SK-MEL-5 (cell line): ENCODE measurements around the gene GSG1L. TPM values are rescaled to one million over a fixed set of nuclear protein-coding genes. Genes with fewer than 3 reads are reported as not detected.

ENCODE experiments used
- DNase-seq: peaks from one replicate; pipeline ENCODE4 v3.0.0-alpha.2; 2016; ENCODE audit warnings: low read depth, low spot score
- in situ Hi-C: cut with HindIII; loops from 2 replicates; pipeline ENCODE4 v1.10.0; 2016; ENCODE audit warnings: low sequenced_read_pairs, high pct_unique_total_duplicates, low pct_unique_long_range_greater_than_20kb
- total RNA-seq: library from RNA; depleted of rRNA; stranded (reverse); fragments of >200 nt; shearing (Covaris generic); gene quantifications from 2 replicates; pipeline ENCODE4 v1.2.3, GENCODE V29; 2014

GSG1L gene
- total RNA-seq, 1 experiment from 2014 or later, result not detected

DNA sequence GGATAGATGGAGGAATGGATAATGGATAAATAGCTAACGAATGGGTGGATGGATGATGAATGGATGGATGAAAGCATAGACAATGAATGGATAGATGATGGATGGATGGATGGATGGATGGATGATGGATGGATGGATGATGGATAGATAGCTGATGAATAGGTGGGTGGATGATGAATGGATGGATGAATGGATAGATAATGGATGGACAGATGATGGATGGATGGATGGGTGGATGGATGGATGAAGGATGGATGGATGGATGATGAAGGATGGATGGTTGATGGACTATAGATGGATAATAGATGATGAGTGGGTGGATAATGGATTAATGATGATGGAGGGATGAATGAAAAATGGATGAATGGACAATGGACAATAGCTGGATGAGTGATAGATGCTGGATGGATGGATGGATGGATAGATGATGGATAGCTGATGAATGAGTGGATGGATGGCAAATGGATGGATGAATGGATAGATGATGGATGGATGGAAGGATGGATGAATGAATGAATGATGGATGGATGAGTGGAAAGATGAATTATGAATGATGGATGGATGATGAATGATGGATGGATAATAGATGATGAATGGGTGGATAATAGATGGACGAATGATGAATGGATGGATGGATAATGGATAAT is 273.8 kb downstream of the GSG1L start:
- no peak for DNase-seq
- in situ Hi-C loops, result no loop called here

DNA sequence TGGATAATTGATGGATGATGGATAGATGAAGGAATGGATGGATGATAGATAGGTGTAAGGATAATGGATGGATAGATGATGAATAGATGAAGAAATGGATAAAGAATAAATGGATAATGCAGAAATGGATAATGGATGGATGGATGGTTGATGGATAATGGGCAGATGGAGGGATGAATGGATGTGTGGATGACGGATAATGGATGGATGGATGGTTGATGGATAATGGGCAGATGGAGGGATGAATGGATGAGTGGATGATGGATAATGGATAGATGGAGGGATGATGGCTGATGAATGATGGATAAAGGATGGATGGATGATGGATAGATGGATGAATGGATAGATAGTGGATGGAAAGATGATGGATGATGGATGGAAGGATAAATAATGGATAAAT is 274.4 kb downstream of the GSG1L start:
- DNase-seq, result no peak
- in situ Hi-C loops, result no loop called here

DNA sequence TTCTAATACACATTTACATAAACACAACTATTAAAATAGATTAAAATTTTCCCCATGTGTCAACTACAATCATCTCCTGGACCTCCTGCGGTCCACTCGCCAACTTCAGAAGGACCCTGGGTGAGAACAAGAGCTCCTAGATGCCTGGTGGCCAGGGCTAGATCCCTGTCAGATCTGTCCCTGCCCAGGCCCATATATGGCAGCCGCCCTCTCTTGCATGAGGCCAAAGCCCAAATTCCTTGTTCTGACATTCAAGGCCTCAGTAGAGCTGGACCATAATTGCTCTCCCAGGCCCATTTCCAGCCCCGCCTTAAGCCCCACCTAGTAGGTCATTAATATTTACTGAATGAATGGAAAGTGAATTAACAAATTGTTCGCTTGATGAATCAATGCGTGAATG is 275.8 kb downstream of the GSG1L start:
- in situ Hi-C loops, result no loop called here
- DNase-seq, result no peak

DNA sequence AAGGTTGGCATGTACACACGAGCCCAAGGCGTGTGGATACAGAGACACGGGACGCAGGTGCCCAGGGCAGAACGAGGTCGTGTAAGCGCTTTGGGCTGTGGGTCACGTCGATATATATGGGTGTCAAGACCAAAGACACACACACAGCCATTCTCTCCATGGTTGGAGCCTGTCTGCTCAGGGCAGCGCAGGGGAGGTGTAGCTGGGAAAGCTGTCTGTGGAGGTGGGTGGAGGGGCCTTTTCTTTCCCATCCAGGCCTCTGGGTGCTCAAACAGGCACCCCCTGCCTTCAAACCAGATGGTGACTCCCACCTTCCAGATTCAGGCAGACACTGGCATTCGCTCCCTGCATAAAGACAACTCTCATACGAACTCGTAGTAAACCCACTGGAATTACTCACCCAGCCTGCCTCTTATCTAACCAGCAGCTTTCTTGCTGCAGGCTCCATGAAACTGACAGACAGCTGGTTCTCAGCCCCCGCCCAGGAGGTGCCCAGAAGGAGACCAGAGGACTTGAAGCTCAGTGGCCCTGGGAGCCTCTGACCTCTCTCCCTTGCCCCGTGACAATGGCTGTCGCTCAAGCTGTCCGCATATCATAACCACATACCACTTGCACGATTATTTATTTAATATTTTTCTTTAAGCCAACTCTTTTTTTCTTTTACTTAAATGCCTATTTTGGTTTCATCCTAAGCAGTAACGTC is 276.4 kb downstream of the GSG1L start:
- no peak for DNase-seq
- in situ Hi-C loops, result no loop called here

DNA sequence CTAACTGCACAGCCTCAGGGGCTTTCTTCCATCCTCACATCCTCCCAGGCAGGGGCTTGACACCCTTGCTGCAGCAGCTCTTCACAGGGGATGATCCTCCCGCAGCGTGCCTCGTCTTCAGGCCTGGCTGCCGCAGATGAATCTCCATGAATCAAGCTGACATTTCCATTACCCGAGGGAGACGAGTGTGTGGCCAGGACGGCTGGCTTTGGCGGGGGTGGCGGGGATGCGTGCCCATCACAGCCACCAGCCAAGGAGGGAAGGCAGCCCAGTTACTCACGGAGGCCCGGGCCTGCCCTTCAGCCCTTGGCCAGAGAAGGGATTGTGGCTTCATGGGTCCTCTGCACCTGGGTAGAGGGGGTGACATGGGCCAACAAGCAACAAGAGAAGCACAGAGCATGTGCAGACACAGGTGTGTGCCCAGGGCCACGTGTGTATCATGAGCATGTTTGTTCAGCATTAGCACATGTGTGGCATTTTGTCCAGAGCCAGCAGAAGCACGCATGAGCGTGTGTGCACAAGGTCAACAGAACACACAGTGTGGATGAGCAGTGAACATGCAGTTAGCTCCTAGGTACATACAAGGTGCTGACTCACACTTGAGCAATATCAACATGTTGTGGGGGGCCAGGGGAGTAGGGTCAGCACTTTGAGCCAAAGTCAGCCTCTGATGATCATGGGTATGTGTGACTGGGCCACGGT is 277.1 kb downstream of the GSG1L start:
- in situ Hi-C loops, result no loop called here
- no peak for DNase-seq

DNA sequence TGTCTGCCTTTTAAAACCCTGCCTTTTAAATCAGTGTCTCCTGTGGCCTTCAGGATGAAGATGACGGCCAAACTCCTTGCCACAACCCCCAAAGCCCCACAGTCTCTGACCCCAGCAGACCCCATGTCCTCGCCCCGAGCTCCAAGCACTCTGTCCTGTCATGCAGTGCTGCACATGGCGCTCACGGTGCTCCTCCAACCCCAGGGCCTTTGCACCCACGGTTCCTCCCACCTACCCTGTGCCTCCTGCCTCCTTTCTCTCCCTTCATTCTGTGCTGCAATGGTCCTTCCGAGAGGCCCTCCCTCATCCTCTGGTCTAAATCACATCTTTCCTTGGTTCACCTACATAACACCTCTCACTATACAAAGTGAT is 278.2 kb downstream of the GSG1L start:
- in situ Hi-C loops, result no loop called here
- no peak for DNase-seq

DNA sequence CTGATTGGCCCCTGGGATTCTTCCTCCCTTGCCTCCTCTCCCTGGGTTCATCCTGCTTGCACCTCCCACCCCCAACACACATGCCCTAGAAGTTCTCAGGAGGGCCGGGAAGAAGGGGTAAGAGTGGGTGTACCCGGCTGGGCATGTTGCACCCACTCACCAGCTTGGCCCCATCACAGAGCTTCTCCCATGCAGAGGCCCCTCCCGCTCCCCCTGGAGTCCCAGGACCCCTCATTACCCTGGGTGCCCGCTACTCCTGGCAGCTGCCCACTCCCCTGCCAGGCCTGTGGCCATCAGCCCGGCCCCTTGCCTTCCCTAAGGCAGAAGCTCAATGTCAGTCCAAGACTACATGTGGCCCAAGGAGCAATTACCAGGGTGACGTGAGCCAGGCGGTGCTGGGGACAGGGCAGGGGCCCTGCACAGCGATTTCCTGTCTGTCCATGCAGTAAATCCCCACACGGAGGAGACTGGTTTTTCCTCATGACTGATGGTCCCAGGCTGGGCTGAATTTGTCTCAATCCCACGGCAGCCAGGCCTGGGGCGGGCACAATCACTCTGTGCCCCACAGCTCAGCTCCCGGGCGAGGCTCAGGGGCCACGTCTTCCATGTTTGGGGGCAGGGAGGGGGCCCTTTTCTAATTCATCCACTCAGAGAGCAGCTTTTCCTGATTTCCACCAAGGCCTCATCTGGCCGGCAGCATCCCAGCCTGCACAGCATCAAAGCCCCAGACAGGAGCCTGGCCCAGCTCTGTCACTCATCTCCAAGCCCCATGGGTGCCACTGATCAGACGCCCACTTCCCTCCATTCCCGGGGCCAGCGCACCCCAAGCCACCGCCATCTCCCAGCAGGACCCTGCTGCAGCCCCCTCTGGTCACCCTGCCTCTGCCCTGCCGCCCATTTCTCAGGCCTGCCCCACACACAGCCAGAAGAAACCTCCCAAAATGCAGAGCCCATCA is 278.9 kb downstream of the GSG1L start:
- in situ Hi-C loops, result no loop called here

DNA sequence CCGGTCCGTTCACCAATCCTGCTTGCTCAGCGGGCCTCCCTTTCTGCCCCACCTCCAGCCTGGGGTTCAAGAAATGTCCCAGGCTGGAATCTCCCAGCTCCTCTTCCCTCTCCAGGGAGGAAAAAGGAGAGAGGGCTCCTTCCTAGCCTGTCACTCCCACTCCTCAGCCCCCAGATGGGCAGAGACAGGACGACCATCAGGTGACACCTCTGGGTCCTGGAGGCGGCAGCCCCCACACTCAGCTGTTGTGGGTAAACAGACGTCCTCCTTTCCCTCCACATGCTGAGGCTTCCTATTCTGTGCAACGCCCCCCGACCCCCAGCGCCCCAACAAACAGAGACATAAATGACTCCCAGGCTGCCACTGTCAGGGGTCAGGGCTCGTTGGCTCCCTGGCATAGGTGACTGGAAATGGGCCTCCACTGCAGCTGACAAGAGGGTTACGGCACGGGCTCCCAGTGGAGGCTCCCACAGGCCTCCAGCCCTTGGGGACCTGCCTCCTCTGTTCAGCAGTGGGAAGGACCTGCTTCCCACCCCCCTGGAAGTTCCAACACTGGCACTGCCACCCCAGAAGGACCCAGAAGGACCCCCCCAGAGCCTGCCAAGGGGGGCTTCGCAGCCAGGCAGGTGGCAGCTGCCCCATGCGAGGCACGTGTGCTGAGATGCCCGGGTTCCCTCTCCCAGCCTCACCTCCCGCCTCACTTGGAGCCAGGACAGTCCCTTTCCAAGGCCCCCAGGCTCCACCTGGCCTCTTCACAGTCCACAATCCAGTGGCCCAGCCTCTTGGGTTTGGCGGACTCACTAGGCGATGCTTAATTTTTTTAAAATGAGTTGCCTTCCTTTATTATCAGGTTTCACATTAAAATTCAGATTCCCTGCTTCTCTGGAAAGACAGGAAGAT is 281.3 kb downstream of the GSG1L start:
- DNase-seq, result no peak
- in situ Hi-C loops, result no loop called here

More for the DNA sequence above, 278.9 kb downstream of the GSG1L start:
- no peak for DNase-seq

DNA sequence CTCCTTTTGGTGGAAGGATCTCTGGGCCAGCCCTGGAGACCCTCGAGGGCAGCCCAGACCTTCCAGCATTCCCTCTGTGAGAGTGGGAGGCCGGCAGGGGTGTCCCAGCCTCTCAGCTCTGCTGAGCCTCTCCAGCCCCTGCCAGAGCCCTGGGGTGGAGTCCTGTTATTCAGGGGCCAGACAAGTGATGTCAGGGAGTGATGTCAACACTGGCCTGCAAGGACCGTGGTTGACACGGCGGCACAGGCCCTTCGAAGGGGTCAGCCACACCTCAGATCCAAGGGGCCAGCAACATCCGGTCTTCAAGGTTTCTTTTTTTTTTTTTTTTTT is 282.4 kb downstream of the GSG1L start:
- no peak for DNase-seq
- in situ Hi-C loops, result no loop called here

DNA sequence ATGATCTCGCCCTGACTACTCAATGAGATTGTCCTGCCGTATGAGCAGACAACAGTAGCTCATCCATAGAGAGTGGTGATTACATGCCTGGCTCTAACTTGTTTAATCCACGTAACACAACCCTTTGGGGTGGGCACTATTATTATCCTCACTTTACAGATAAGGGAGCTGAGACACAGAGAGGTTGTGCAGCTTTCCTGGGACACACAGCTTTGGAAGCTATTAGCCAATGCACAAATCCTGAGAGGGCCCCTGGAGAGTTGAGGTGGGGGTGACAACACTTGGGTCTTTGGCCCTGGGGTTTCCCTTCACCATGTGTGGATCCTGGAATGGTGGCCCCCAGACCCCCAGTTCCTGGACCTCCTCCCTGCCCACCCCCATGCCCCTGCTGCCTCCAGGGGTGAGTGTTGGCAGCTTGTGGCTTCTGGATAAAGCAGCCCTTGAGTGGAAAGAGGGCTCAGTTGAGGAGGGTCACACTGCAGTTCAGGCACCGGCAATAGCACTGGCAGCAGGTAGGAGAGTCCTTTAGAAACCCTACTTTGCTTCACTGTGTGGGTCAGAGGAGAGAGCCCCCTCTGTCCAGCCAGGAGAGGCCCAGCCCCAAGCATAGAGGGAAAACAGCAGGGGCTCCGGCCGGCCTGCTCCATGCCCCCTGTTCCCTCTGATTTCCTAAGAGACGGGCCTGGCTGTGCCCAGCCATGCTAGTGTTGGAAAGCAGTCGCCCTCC is 282.9 kb downstream of the GSG1L start:
- in situ Hi-C loops, result no loop called here
- DNase-seq, result no peak

DNA sequence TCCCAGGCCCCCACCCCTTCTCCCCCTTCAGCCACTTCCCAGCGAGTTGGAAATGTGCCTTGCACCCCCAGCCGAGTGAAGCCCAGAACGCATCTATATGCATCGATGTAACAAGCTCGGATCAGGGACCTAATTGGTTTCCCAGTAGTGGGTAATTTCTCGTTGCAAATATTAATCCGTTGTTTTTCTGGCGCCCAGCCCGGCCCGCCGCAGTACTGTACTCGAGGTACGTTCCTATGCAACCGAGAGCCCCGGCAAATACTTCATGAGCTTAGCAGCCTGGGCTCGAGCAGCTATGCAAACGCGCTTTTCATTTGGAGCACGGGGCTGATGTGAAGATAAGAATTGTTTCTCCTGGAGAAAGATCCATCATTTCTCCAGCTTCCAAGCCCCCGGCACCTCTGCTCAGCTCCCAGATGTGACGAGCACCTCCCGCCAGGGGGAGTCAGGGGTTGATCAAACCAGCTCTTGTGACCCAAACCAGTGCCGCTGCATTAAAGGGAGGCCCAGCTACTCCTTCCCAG is 283.8 kb downstream of the GSG1L start:
- in situ Hi-C loops, result no loop called here

DNA sequence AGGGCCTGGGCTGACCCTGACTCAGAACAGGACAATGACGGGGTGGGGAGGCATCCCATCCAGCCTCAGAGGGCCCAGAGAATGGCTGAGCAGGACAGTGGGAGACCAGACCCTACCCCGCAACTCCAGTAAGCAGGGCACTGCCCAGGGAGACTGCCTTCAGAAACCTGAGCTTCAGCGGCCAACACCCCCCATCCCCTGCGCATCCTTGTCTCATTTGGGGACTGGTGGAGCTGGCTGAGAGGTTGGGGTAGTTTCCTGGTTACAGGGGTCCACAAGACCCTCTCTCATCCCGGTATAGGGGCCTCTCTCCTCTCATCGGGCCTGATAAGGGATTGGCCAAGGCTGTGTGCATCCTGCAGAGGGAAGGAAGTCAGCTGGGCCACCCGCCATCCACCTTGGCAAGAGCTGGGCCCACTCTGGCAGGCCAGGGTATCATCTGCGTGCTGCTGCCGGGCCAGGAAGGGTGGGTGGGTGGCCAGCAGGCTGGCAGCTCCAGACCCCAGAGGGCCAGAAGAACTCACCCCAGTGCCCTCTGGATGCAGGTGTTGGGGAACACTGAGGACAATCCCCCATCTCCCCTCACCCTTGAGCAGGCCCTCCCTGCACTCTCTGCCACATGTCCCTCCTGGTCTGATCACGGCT is 284.5 kb downstream of the GSG1L start:
- in situ Hi-C loops, result no loop called here
- DNase-seq, result no peak

More for the DNA sequence above, 283.8 kb downstream of the GSG1L start:
- peak; percentile 78 for DNase-seq

DNA sequence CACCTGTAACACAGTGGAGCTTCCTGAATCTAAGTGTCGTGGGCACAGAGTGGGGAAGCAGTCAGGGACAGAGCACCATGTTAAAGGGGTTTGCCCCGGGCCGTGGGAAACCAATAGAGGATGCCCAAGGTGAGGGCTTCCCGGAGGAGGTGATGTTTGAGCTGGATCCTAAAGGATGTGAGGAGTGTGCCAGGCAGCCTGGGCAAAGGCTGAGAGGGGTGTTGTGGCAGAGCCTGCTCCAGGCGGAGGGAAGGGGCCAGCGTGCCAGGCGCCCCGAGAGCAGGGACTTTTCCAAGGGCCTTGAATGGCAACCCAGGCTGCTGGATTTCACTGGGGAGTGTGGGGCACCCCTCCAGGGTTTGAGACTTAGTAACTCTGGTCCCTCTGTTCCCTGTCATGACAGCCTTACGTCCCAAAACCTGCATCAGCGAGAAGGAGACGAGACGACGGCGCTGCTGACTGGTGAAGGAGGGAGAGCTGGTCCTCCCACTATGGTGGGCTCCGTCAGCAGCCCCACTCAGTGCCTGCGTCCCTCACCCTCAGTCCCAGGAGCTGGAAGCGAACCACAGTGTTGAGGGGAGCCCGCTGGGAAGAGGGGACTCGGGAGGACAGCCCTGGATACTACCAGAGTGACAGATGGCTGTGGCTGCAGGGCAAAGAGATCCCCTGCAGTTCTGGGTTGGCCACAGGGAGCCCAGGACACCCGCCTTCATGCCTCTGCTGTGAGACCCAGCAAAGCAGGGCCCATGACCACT is 285.2 kb downstream of the GSG1L start:
- in situ Hi-C loops, result no loop called here
- DNase-seq, result no peak

DNA sequence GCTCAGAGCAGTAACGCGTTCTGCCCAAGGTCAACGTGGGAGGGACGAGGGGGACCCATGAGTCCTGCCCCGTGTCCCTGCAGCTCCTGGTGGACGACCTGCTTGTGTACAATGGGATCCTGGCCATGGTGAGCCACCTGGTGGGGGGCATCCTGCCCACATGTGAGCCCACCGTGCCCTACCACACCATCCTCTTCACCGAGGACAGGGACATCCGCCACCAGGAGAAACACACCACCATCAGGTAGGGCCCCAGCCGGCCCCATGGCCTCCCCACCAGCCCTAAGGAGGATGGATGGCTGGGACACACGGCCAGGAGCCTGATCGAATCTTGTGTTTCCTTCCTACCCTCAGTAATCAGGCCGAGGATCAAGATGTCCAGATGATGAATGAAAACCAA is 286.0 kb downstream of the GSG1L start:
- no peak for DNase-seq
- in situ Hi-C loops, result no loop called here

DNA sequence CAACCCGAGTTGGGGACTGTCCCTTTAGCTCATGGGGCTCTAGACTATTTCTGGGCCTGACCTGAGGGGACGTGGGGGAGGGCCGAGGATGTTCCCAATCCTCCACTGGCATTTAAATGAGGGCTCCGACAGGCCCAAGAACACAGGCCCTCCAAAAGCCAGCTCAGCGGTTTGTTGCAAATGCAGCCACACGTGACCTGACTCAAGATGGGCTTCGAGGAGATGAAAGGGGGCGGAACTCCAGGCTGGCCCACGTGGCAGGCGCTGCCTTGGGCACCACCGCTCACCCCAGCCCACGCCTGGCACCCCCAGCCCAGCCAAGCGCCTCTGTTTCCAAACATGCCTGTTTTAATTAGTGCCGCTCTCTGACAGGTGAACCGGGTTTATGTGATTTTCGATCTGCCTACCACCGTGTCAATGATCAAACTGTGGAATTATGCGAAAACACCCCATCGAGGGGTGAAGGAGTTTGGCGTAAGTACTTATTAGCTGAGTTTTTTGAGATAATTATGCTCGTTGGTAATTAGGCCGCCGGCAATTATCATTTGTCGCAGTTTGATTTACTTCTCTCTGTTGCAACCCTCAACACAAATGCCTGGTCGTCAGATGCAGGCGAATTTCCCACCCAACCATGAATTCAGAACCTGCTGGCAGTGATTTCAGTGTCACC is 286.8 kb downstream of the GSG1L start:
- in situ Hi-C loops, result no loop called here
- DNase-seq, result no peak
